ENCODE results near the gene PITX1. TPM values are rescaled to one million over a fixed set of nuclear protein-coding genes. Genes with fewer than 3 reads are reported as not detected.

Gene PITX1
- total RNA-seq, 1 donor from 2014 or later = 0.55 TPM

GRCh38 chr5:135062216-135063055 is 28.4 kb upstream of the PITX1 start:
- no peak for DNase-seq (ENCODE audit: low read depth)

- DNase-seq (ENCODE audit: low read depth) = no peak
Measured at GRCh38 chr5:135061001-135061400, 27.0 kb upstream of the PITX1 start.

- DNase-seq (ENCODE audit: low read depth) = no peak
Measured at GRCh38 chr5:135060021-135060420, 26.0 kb upstream of the PITX1 start.

GRCh38 chr5:135059000-135059923 is 25.2 kb upstream of the PITX1 start:
- no peak for DNase-seq (ENCODE audit: low read depth)

GRCh38 chr5:135058331-135058732 is 24.3 kb upstream of the PITX1 start:
- DNase-seq (ENCODE audit: low read depth) = no peak

- DNase-seq (ENCODE audit: low read depth) = no peak
Measured at GRCh38 chr5:135057233-135057632, 23.2 kb upstream of the PITX1 start.

GRCh38 chr5:135056316-135057030 is 22.4 kb upstream of the PITX1 start:
- DNase-seq (ENCODE audit: low read depth) = no peak

GRCh38 chr5:135055396-135055795 is 21.4 kb upstream of the PITX1 start:
- DNase-seq (ENCODE audit: low read depth) = no peak

- no peak for DNase-seq (ENCODE audit: low read depth)
Measured at GRCh38 chr5:135054546-135054945, 20.5 kb upstream of the PITX1 start.

- DNase-seq (ENCODE audit: low read depth) = no peak
Measured at GRCh38 chr5:135053989-135054388, 20.0 kb upstream of the PITX1 start.

- DNase-seq (ENCODE audit: low read depth) = no peak
Measured at GRCh38 chr5:135053278-135053677, 19.2 kb upstream of the PITX1 start.

- no peak for DNase-seq (ENCODE audit: low read depth)
Measured at GRCh38 chr5:135052511-135053145, 18.6 kb upstream of the PITX1 start.

GRCh38 chr5:135051872-135052271 is 17.8 kb upstream of the PITX1 start:
- no peak for DNase-seq (ENCODE audit: low read depth)

- DNase-seq (ENCODE audit: low read depth) = no peak
Measured at GRCh38 chr5:135051399-135051798, 17.4 kb upstream of the PITX1 start.

- DNase-seq (ENCODE audit: low read depth) = no peak
Measured at GRCh38 chr5:135050244-135050767, 16.3 kb upstream of the PITX1 start.

- no peak for DNase-seq (ENCODE audit: low read depth)
Measured at GRCh38 chr5:135048930-135049329, 14.9 kb upstream of the PITX1 start.

GRCh38 chr5:135048286-135048685 is 14.3 kb upstream of the PITX1 start:
- no peak for DNase-seq (ENCODE audit: low read depth)

GRCh38 chr5:135047347-135047695 is 13.3 kb upstream of the PITX1 start:
- no peak for DNase-seq (ENCODE audit: low read depth)

GRCh38 chr5:135046661-135047346 is 12.8 kb upstream of the PITX1 start:
- no peak for DNase-seq (ENCODE audit: low read depth)

GRCh38 chr5:135045488-135045887 is 11.5 kb upstream of the PITX1 start:
- no peak for DNase-seq (ENCODE audit: low read depth)

GRCh38 chr5:135042595-135042994 is 8.6 kb upstream of the PITX1 start:
- DNase-seq (ENCODE audit: low read depth) = no peak
